Measurements from ENCODE around the gene VGLL4. TPM values are rescaled to one million over a fixed set of nuclear protein-coding genes. Genes with fewer than 3 reads are reported as not detected.

Gene VGLL4
- total RNA-seq, 1 donor from 2014 or later, result 141 TPM

GRCh38 chr3:11641683-11642430 lies 1.9 kb downstream of the VGLL4 start:
- Mint-ChIP-seq H3K36me3 (ENCODE audit: low read depth) (peaks cover 15% of the 10 kb centered on the region), H3K27ac (ENCODE audit: unreplicated experiment) (peak overlapping the region; percentile 99), H3K9me3 (ENCODE audit: low read depth) (no peaks in the 10 kb centered on the region), H3K27me3 (ENCODE audit: low read depth) (no peaks in the 10 kb centered on the region), H3K4me1 (ENCODE audit: low read depth) (peaks cover 57% of the 10 kb centered on the region), H3K4me3 (ENCODE audit: unreplicated experiment) (peak overlapping the region; percentile 95)
- DNase-seq (ENCODE audit: low spot score), result no peak
- no peak for TF ChIP-seq CTCF (IDR thresholded peaks at IDR 0.05)

GRCh38 chr3:11641316-11641682 lies 2.4 kb downstream of the VGLL4 start:
- no peak for DNase-seq (ENCODE audit: low spot score)
- no peaks in the 10 kb centered on the region for H3K9me3 Mint-ChIP-seq (ENCODE audit: low read depth)
- H3K27ac Mint-ChIP-seq (ENCODE audit: unreplicated experiment), result peak overlapping the region; percentile 99

GRCh38 chr3:11640009-11640673 lies 3.6 kb downstream of the VGLL4 start:
- no peak for DNase-seq (ENCODE audit: low spot score)
- Mint-ChIP-seq H3K4me1 (ENCODE audit: low read depth) (peaks cover 74% of the 10 kb centered on the region), H3K4me3 (ENCODE audit: unreplicated experiment) (peak overlapping the region; percentile 95), H3K27me3 (ENCODE audit: low read depth) (no peaks in the 10 kb centered on the region), H3K9me3 (ENCODE audit: low read depth) (no peaks in the 10 kb centered on the region), H3K36me3 (ENCODE audit: low read depth) (peaks cover 15% of the 10 kb centered on the region), H3K27ac (ENCODE audit: unreplicated experiment) (peak overlapping the region; percentile 99)
- no peak for TF ChIP-seq CTCF (IDR thresholded peaks at IDR 0.05)

More at GRCh38 chr3:11641316-11641682, 2.4 kb downstream of the VGLL4 start:
- peaks cover 15% of the 10 kb centered on the region for H3K36me3 Mint-ChIP-seq (ENCODE audit: low read depth)
- TF ChIP-seq CTCF (IDR thresholded peaks at IDR 0.05), result peak; percentile 48
- peaks cover 62% of the 10 kb centered on the region for H3K4me1 Mint-ChIP-seq (ENCODE audit: low read depth)
- peak overlapping the region; percentile 95 for H3K4me3 Mint-ChIP-seq (ENCODE audit: unreplicated experiment)
- H3K27me3 Mint-ChIP-seq (ENCODE audit: low read depth), result no peaks in the 10 kb centered on the region

GRCh38 chr3:11638495-11639358 lies 5.0 kb downstream of the VGLL4 start:
- Mint-ChIP-seq H3K4me1 (ENCODE audit: low read depth) (peaks cover 78% of the 10 kb centered on the region), H3K27me3 (ENCODE audit: low read depth) (no peaks in the 10 kb centered on the region), H3K9me3 (ENCODE audit: low read depth) (no peaks in the 10 kb centered on the region), H3K4me3 (ENCODE audit: unreplicated experiment) (peak overlapping the region; percentile 95), H3K27ac (ENCODE audit: unreplicated experiment) (peak overlapping the region; percentile 99), H3K36me3 (ENCODE audit: low read depth) (peaks cover 15% of the 10 kb centered on the region)
- no peak for DNase-seq (ENCODE audit: low spot score)
- TF ChIP-seq CTCF (IDR thresholded peaks at IDR 0.05), result no peak

GRCh38 chr3:11637901-11638458 lies 5.7 kb downstream of the VGLL4 start:
- no peaks in the 10 kb centered on the region for H3K9me3 Mint-ChIP-seq (ENCODE audit: low read depth)
- H3K27me3 Mint-ChIP-seq (ENCODE audit: low read depth), result no peaks in the 10 kb centered on the region
- peak overlapping the region; percentile 99 for H3K27ac Mint-ChIP-seq (ENCODE audit: unreplicated experiment)
- no peak for TF ChIP-seq CTCF (IDR thresholded peaks at IDR 0.05)
- H3K36me3 Mint-ChIP-seq (ENCODE audit: low read depth), result peaks cover 12% of the 10 kb centered on the region
- H3K4me1 Mint-ChIP-seq (ENCODE audit: low read depth), result peaks cover 85% of the 10 kb centered on the region
- DNase-seq (ENCODE audit: low spot score), result no peak
- peak overlapping the region; percentile 95 for H3K4me3 Mint-ChIP-seq (ENCODE audit: unreplicated experiment)
